ENCODE results near the gene COL26A1. TPM values are rescaled to one million over a fixed set of nuclear protein-coding genes. Genes with fewer than 3 reads are reported as not detected.

COL26A1 gene
- total RNA-seq, 6 experiments from 2014 or later = 1.4 to 5.4 (median 3.0) TPM

GRCh38 chr7:101598422-101598985 lies 235.8 kb downstream of the COL26A1 start:
- WGBS (ENCODE audit: insufficient coverage, low coverage, low lambda C conversion rate, missing lambda C conversion rate) = no CpG with 5 or more reads among the region's 18 CpGs
- TF ChIP-seq POLR2A (IDR thresholded peaks at IDR 0.05) = no peak
- TF ChIP-seq CTCF (IDR thresholded peaks at IDR 0.05) = no peak
- ATAC-seq = peak in 1 of 4 donors; percentile 9
- intact Hi-C loops (cut with DNase I) = no loop called here
- Histone ChIP-seq H3K9me3 (no peaks in the 10 kb centered on the region), H3K4me3 (no peak overlapping the region), H3K27me3 (no peaks in the 10 kb centered on the region), H3K27ac (no peak overlapping the region), H3K4me1 (no peaks in the 10 kb centered on the region), H3K36me3 (no peaks in the 10 kb centered on the region)
- DNase-seq = no peak

- peak in 1 of 4 donors; percentile 47 for ATAC-seq
- TF ChIP-seq CTCF (IDR thresholded peaks at IDR 0.05) = no peak
- TF ChIP-seq POLR2A (IDR thresholded peaks at IDR 0.05) = no peak
- H3K4me3 ChIP-seq = no peak overlapping the region
- H3K27me3 ChIP-seq = no peaks in the 10 kb centered on the region
- no peaks in the 10 kb centered on the region for H3K4me1 ChIP-seq
- DNase-seq = no peak
- H3K36me3 ChIP-seq = no peaks in the 10 kb centered on the region
- no peak overlapping the region for H3K27ac ChIP-seq
- intact Hi-C loops (cut with DNase I) = no loop called here
- WGBS (ENCODE audit: insufficient coverage, low coverage, low lambda C conversion rate, missing lambda C conversion rate) = 83% methylated on average over 5 of the region's 16 CpGs
- no peaks in the 10 kb centered on the region for H3K9me3 ChIP-seq
Observed at GRCh38 chr7:101598986-101599771, 236.5 kb downstream of the COL26A1 start.

- Histone ChIP-seq H3K4me1 (no peaks in the 10 kb centered on the region), H3K27me3 (no peaks in the 10 kb centered on the region), H3K4me3 (no peak overlapping the region), H3K9me3 (no peaks in the 10 kb centered on the region), H3K27ac (no peak overlapping the region), H3K36me3 (no peaks in the 10 kb centered on the region)
- whole genome bisulfite sequencing (ENCODE audit: insufficient coverage, low coverage, low lambda C conversion rate, missing lambda C conversion rate) = 70% methylated on average over 2 of the region's 3 CpGs
- DNase-seq = no peak
- intact Hi-C loops (cut with DNase I) = no loop called here
- TF ChIP-seq POLR2A (IDR thresholded peaks at IDR 0.05) (no peak), CTCF (IDR thresholded peaks at IDR 0.05) (no peak)
- no peak for ATAC-seq
Observed at GRCh38 chr7:101599787-101600186, 237.1 kb downstream of the COL26A1 start.

GRCh38 chr7:101602082-101602481 lies 239.4 kb downstream of the COL26A1 start:
- H3K36me3 ChIP-seq = no peaks in the 10 kb centered on the region
- H3K27ac ChIP-seq = no peak overlapping the region
- TF ChIP-seq CTCF (IDR thresholded peaks at IDR 0.05) (no peak), POLR2A (IDR thresholded peaks at IDR 0.05) (no peak)
- H3K4me1 ChIP-seq = no peaks in the 10 kb centered on the region
- DNase-seq (no peak), ATAC-seq (no peak)
- H3K9me3 ChIP-seq = no peaks in the 10 kb centered on the region
- intact Hi-C loops (cut with DNase I) = no loop called here
- no peaks in the 10 kb centered on the region for H3K27me3 ChIP-seq
- no peak overlapping the region for H3K4me3 ChIP-seq
- 22% methylated on average over 5 of the region's 12 CpGs for WGBS (ENCODE audit: insufficient coverage, low coverage, low lambda C conversion rate, missing lambda C conversion rate)
